Small intestine (tissue), 7 donors: ENCODE results near the gene CFD. TPM values are rescaled to one million over a fixed set of nuclear protein-coding genes. Genes with fewer than 3 reads are reported as not detected.
"Not testable (repeated sequence)": the region's sequence is repeated elsewhere in the genome, so short reads cannot be mapped to it uniquely, and the experiment has no call there.

ENCODE experiments used
- DNase-seq, 2 donors: peaks; one replicate each; pipeline versions ENCODE4 v3.0.0 to v3.0.0-alpha.2; 2013
- FAIRE-seq: peaks from 2 replicates; lab custom pipeline; 2012; peaks lifted over from hg19 to GRCh38; lab: Jason Lieb, UNC
- H3K27ac ChIP-seq, 3 donors: one replicate each; pipeline ENCODE4 v1.5.1; 2013; ENCODE audit warnings: low read length in 2 of 3, mild to moderate bottlenecking in 2 of 3, control low read depth in 1 of 3, inconsistent platforms in 1 of 3, low read depth in 1 of 3, moderate library complexity in 1 of 3
- H3K27me3 ChIP-seq, 3 donors: one replicate each; pipeline ENCODE4 v1.6.1; 2013; ENCODE audit warnings: low read length in 3 of 3, inconsistent platforms in 1 of 3; ENCODE audit not compliant: control insufficient read depth in 3 of 3, insufficient read depth in 3 of 3
- H3K36me3 ChIP-seq, 3 donors: one replicate each; pipeline ENCODE4 v1.6.1; 2013; ENCODE audit warnings: low read length in 3 of 3, inconsistent platforms in 1 of 3, low read depth in 1 of 3, mild to moderate bottlenecking in 1 of 3, moderate library complexity in 1 of 3; ENCODE audit not compliant: control insufficient read depth in 3 of 3, insufficient read depth in 2 of 3
- H3K4me1 ChIP-seq, 3 donors: one replicate each; pipeline ENCODE4 v1.6.1; 2013; ENCODE audit warnings: low read length in 2 of 3, inconsistent platforms in 1 of 3, low read depth in 1 of 3, mild to moderate bottlenecking in 1 of 3, moderate library complexity in 1 of 3; ENCODE audit not compliant: control insufficient read depth in 3 of 3, insufficient read depth in 2 of 3
- H3K4me3 ChIP-seq, 3 donors: one replicate each; pipeline ENCODE4 v1.5.1; 2013; ENCODE audit warnings: low read length in 3 of 3, control low read depth in 1 of 3, inconsistent platforms in 1 of 3, low read depth in 1 of 3, mild to moderate bottlenecking in 1 of 3, moderate library complexity in 1 of 3
- H3K9me3 ChIP-seq, 2 donors: one replicate each; pipeline ENCODE4 v1.6.1; 2013; ENCODE audit warnings: low read depth in 1 of 2, low read length in 1 of 2; ENCODE audit not compliant: control insufficient read depth in 2 of 2, insufficient read depth in 1 of 2
- WGBS, 3 donors: extraction: QIAGEN DNeasy Blood & Tissue Kit; methylation state at CpG; one replicate each; pipeline ENCODE4 v1.1.7; 2013; 5-methylcytosine and 5-hydroxymethylcytosine counted together
- polyA plus RNA-seq, 4 donors: library from polyadenylated mRNA; stranded (reverse) in 3 of 4; unstranded in 1 of 4; fragments of 200-250 nt in 3 of 4; fragments of 120-200 nt in 1 of 4; gene quantifications; one replicate each; pipeline versions ENCODE4 v1.2.1 to v1.2.3, GENCODE V29; 2013
- donor health status: healthy with polysubstance abuse.
- donor health status: control.
- donor health status: control.
- donor health status: Bipolar disorder and iron deficiency.
- donor health status: healthy.

Gene CFD
- polyA plus RNA-seq, 4 donors: 3.8 to 601 (median 20.8) TPM

DNA sequence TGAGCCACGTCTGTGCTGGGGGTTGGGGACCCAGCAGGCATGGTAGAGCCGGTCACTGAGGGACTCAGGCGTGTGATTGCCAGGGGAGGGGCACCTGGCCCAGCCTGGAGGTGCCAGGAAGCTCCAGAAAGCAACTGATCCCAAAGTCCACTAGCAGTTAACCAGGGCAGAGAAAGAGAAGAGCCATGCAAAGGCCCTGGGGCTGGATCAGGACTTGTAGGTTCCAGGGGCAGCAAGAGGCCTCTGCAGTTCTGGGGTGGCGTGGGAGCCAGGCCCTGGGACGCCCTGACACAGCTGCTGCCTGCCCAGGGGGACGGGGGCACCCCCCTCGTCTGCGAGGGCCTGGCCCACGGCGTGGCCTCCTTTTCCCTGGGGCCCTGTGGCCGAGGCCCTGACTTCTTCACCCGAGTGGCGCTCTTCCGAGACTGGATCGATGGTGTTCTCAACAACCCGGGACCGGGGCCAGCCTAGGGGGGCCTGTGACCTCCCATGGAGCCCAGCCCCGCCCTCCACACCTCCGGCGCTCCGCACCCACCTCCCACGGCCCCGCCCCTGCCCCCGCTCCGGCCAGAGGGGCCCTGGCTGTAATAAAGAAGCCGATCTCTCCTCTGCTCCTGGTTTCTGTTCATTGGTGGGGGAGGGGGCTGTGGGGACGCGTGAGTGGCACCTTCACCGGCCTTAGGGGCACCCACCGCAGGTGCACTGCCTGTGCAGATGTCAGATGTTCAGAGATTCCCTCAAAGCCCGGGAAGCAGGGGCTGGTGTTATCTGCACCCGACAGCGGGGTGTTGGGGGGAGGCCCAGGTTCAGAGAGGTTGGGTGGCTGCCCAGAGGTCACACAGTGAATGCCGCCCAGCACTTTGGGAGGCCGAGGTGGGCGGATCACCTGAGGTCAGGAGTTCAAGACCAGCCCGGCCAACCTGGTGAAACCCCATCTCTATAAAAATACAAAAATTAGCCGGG, 27.8 kb upstream of the CFD start:
- H3K4me3 ChIP-seq: no peak overlapping the region
- FAIRE-seq (no peak), DNase-seq (no peak)
- H3K36me3 ChIP-seq: no peaks in the 10 kb centered on the region
- H3K27me3 ChIP-seq: peaks cover 5 to 30% (median 14%) of the 10 kb centered on the region in 3 donors
- no peaks in the 10 kb centered on the region for H3K9me3 ChIP-seq
- 23 to 54% (median 36%) methylated on average over 31 to 38 of the region's 38 CpGs for WGBS, 3 donors
- H3K4me1 ChIP-seq: no peaks in the 10 kb centered on the region
- H3K27ac ChIP-seq: no peak overlapping the region

DNA sequence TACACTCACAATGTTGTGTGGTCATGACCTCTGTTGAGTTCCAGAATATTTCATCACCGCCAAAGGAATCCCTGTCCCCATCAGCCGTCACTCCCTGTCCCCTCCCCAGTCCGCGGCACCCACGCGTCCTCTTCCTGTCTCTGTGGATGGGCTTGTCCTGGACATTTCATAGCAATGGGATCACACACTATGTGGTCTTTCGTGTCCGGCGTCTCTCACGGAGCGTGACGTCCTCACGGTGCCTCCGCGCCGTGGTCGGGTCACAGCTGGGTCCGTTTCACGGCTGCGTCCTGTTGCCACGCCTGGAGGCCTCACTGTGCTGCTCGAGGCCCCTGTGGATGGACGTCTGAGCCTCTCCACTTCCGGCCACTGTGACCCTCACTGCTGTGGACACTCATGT, 25.2 kb upstream of the CFD start:
- FAIRE-seq (no peak), DNase-seq (no peak)
- Histone ChIP-seq H3K9me3 (no peaks in the 10 kb centered on the region), H3K4me1 (no peaks in the 10 kb centered on the region), H3K27ac (no peak overlapping the region), H3K4me3 (no peak overlapping the region), H3K27me3 (peaks cover 5 to 36% (median 10%) of the 10 kb centered on the region in 3 donors), H3K36me3 (no peaks in the 10 kb centered on the region)
- WGBS, 3 donors: 74 to 81% (median 77%) methylated on average over 24 of the region's 24 CpGs

DNA sequence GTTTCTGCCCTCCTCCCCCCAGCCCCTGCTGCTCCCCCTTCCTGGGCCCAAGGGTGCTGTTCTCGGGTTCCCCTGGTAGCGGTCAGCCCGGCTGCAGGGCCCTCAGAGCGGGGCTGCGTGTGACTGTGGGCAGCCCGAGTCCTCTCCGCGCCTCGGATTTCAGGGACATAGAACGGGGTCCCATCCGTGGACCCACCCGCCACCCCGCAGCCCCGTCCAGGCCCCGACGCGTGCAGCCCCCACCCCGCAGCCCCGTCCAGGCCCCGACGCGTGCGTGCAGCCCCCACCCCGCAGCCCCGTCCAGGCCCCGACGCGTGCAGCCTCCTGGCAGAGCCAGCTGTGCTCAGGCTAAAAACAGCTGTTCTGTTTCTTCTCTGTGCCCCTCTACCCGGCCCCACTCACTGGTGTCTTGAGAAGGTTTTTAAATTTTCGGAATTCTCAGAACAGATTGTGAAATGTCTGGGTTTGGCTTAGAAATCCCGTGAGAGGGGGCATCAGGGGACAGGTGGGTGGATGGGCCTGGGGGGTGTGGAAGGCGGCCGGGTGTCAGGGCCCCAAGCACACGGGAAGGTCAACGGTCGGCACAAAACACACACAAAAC, 24.2 kb upstream of the CFD start:
- DNase-seq: no peak
- 68 to 73% (median 70%) methylated on average over 31 to 36 of the region's 36 CpGs for WGBS, 3 donors
- Histone ChIP-seq H3K27me3 (peaks cover 5 to 32% (median 8%) of the 10 kb centered on the region in 3 donors), H3K9me3 (no peaks in the 10 kb centered on the region), H3K4me3 (no peak overlapping the region), H3K4me1 (no peaks in the 10 kb centered on the region), H3K27ac (no peak overlapping the region), H3K36me3 (no peaks in the 10 kb centered on the region)
- FAIRE-seq: no peak

DNA sequence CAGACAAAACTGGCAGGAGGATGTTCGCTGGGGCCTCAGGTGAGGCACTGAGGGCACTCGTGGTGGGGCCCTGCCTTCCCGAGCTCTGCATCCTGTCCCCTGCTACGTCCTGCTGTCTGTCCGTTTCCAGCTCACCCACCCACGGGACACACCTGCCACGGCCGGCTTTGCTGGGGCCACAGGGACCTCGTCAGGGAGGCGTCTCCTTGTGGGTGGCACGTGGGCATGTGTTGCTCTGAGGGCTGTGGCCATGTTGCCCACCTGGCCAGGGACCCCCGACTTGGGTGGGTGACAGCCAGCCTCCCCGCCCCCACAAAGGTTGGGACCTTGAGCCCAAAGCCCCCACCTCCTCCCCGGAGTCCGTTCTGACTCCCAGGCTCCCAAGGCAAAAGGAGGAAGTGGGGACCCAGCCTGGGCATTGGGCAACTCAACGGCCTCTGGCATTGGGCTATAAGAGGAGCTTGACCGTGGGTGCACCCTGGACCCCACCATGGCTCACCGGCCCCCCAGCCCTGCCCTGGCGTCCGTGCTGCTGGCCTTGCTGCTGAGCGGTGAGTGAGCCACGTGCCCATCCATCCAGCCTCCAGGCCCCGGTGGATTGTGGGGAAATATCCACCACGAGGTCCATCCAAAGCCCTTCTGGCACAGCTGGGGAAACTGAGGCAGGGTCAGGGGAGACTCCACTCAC, 18.8 kb upstream of the CFD start, which contains the start of gene PRTN3:
Gene PRTN3, plus strand, starts transcription at position 481 of the 688 bp plus-strand sequence. Its CDS starts 10 bp downstream, at position 491.
- WGBS, 3 donors: 43 to 67% (median 43%) methylated on average over 23 to 24 of the region's 24 CpGs
- no peak for DNase-seq
- no peak for FAIRE-seq

DNA sequence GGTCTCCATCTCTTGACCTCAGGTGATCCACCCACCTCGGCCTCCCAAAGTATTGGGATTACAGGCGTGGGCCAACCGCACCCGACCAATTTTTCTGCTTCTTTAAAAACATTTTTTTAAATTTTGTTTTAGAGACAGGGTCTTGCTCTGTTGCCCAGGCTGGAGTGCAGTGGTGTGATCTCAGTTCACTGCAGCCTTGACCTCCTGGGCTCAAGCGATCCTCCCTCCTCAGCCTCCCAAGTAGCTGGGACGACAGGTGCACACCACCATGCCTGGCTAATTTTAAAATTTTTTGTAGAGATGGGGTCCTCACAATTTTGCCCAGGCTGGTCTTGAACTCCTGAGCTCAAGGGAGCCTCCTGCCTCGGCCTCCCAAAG, 16.7 kb upstream of the CFD start:
- not testable (repeated sequence) for FAIRE-seq, H3K27ac ChIP-seq, DNase-seq, H3K4me1 ChIP-seq, H3K36me3 ChIP-seq, H3K4me3 ChIP-seq, H3K9me3 ChIP-seq
- H3K27me3 ChIP-seq: peaks cover 4 to 61% (median 10%) of the 10 kb centered on the region in 3 donors
- WGBS, 3 donors: 68 to 79% (median 72%) methylated on average over 7 of the region's 7 CpGs

More for the DNA sequence above, 18.8 kb upstream of the CFD start, which contains the start of gene PRTN3:
- Histone ChIP-seq H3K36me3 (no peaks in the 10 kb centered on the region), H3K4me3 (no peak within 1 kb of the TSS), H3K4me1 (peaks cover 0 to 5% (median 0%) of the 10 kb centered on the region in 3 donors), H3K27me3 (peaks cover 5 to 53% (median 13%) of the 10 kb centered on the region in 3 donors), H3K27ac (no peak within 1 kb of the TSS), H3K9me3 (no peaks in the 10 kb centered on the region)

DNA sequence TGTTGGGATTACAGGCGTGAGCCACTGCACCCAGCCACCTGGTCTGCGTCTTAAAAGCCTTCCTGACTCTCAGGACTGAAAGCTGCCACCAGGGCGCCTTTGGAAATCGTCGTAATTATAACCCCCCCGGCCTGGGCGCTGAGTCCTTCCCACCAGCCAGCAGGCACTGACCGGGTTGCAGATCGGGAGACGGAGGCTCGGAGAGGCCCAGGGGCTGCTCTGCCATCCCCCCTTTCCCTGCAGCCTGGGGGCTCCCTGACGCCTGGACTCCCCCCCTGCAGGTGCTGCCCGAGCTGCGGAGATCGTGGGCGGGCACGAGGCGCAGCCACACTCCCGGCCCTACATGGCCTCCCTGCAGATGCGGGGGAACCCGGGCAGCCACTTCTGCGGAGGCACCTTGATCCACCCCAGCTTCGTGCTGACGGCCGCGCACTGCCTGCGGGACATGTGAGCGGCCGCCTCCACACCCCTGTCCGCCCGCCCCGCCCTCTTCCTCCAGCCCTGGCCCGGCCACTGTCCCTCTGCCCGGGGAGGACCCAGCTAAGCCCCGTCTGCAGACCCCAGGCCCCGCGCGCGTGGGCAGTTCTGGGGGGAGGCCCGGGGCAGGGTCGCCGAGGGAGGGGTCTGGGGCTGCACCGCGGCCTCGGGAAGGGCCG, 16.2 kb upstream of the CFD start:
- no peaks in the 10 kb centered on the region for H3K9me3 ChIP-seq
- no peak overlapping the region for H3K4me3 ChIP-seq
- peaks cover 4 to 66% (median 10%) of the 10 kb centered on the region in 3 donors for H3K27me3 ChIP-seq
- peaks cover 0 to 5% (median 0%) of the 10 kb centered on the region in 3 donors for H3K4me1 ChIP-seq
- 2 to 4% (median 3%) methylated on average over 35 to 46 of the region's 46 CpGs for WGBS, 3 donors
- no peaks in the 10 kb centered on the region for H3K36me3 ChIP-seq
- no peak overlapping the region for H3K27ac ChIP-seq
- DNase-seq (no peak), FAIRE-seq (no peak)

DNA sequence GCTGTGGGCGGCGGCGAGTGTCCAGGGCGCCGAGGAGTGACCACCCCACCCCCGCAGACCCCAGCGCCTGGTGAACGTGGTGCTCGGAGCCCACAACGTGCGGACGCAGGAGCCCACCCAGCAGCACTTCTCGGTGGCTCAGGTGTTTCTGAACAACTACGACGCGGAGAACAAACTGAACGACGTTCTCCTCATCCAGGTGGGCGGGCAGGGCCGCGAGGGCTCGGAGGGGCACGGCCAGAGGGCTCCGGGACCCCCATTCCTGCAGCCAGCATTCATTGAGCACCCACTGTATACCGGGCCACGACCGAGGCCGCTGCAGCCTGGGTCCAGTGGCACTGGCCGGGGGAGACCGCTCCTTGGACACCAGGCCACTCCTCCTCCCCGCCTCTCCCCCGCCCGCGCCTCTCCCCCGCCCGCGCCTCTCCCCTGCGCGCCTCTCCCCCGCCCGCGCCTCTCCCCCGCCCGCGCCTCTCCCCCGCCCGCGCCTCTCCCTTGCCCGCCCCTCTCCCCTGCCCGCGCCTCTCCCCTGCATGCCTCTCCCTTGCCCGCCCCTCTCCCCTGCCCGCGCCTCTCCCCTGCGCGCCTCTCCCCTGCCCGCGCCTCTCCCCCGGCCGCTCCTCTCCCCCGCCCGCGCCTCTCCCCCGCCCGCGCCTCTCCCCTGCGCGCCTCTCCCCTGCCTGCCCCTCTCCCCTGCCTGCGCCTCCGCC, 15.5 kb upstream of the CFD start:
- Histone ChIP-seq H3K9me3 (no peaks in the 10 kb centered on the region), H3K4me3 (no peak overlapping the region), H3K27me3 (peaks cover 4 to 68% (median 10%) of the 10 kb centered on the region in 3 donors), H3K4me1 (peaks cover 0 to 5% (median 0%) of the 10 kb centered on the region in 3 donors), H3K36me3 (no peaks in the 10 kb centered on the region), H3K27ac (no peak overlapping the region)
- FAIRE-seq (no peak), DNase-seq (no peak)
- 9 to 33% (median 10%) methylated on average over 24 to 69 of the region's 70 CpGs for WGBS, 3 donors
